ENCODE measurements around the gene FTCDNL1.
A peak's percentile ranks its signal among the peaks of the same experiment; 100 is the strongest.

Gene FTCDNL1

GRCh38 chr2:199850718-199851500 is at the start of gene FTCDNL1:
Gene FTCDNL1 (minus strand): TSS chr2:199851192. CDS start chr2:199848962, 2,230 bp downstream.
- DNase-seq (ENCODE audit: low spot score): peak; percentile 54

- no peak for DNase-seq (ENCODE audit: low spot score)
Measured at GRCh38 chr2:199896617-199897016, 45.6 kb upstream of the FTCDNL1 start.

DNA sequence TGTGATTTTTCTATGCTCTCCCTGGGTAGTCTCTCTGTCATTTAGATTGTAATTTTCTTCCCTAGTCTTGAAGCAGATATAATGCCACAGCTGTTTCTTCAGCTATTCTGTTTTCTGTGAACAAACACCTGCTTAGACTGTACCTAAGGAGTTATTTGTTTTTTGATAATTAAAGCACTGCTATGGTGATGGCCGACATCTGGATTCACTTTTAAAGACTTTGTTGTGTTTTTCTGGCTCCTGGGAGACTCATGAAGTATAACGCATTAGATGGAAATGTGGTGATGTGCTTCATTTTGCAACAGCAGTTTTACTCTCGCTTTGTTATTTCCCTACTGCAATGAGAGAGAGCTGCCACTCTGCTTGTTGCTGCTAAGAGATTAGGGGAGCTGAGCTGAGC is 44.4 kb upstream of the FTCDNL1 start:
- no peak for DNase-seq (ENCODE audit: low spot score)

GRCh38 chr2:199883474-199884212 is 32.7 kb upstream of the FTCDNL1 start:
- no peak for DNase-seq (ENCODE audit: low spot score)

DNA sequence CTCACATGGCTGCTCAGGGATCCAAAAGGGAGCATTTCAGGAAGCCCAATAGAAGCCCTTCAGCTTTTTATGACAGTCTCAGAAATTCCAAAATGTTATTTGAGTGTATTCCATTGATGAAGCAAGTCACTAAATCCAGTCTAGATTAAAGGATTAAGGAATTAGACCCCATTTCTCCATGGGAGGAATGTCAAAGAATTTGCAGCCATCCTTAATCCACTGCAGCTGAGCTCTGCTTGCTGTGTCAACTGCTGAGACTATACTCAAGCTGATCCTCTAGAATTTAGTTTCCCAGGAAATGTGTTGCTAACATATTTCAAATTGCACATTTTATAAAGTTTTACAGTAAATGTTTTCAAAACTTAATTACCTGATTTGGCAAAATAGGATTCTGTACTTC is 31.7 kb upstream of the FTCDNL1 start:
- DNase-seq (ENCODE audit: low spot score): no peak

DNA sequence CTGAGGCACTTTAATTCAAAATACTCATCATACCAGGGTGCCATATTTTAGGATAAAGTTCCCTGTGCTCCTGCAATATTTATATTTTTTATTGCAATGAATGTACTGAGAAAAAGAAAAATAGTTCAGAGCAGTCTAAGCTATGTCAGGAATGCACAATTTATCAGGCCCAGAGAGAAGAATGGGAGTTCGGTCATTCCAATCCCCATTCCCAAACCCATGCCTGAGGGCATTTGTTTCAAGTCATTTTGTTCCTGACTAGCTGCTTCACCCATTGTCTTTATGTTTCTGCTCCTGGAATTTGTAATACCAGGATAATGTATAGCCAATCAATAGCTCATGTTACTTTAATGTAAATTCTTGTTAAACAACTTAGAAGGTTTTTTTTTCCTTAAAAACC is 24.4 kb upstream of the FTCDNL1 start:
- no peak for DNase-seq (ENCODE audit: low spot score)

DNA sequence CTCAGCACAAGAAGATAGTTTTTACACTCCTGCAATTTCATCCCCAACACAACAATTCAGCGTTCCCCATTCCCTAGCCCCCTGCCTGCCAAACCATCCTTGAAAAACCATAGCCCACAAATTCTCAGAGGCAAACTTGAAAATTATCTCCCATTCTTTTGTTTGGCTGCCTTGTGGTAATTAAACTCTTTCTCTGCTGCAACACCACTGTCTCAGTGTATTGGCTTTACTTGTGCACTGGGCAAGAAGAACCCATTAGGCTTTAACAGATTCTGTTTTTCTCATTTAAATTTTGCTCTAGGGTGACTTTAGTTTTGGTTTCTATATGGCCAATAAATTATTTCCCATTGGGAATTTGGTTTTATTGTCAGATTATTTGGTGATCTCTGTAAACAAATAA is 23.2 kb upstream of the FTCDNL1 start:
- no peak for DNase-seq (ENCODE audit: low spot score)

GRCh38 chr2:199870581-199870980 is 19.6 kb upstream of the FTCDNL1 start:
- DNase-seq (ENCODE audit: low spot score): no peak

GRCh38 chr2:199869653-199870052 is 18.7 kb upstream of the FTCDNL1 start:
- DNase-seq (ENCODE audit: low spot score): no peak

- DNase-seq (ENCODE audit: low spot score): no peak
Measured at GRCh38 chr2:199869227-199869541, 18.2 kb upstream of the FTCDNL1 start.

DNA sequence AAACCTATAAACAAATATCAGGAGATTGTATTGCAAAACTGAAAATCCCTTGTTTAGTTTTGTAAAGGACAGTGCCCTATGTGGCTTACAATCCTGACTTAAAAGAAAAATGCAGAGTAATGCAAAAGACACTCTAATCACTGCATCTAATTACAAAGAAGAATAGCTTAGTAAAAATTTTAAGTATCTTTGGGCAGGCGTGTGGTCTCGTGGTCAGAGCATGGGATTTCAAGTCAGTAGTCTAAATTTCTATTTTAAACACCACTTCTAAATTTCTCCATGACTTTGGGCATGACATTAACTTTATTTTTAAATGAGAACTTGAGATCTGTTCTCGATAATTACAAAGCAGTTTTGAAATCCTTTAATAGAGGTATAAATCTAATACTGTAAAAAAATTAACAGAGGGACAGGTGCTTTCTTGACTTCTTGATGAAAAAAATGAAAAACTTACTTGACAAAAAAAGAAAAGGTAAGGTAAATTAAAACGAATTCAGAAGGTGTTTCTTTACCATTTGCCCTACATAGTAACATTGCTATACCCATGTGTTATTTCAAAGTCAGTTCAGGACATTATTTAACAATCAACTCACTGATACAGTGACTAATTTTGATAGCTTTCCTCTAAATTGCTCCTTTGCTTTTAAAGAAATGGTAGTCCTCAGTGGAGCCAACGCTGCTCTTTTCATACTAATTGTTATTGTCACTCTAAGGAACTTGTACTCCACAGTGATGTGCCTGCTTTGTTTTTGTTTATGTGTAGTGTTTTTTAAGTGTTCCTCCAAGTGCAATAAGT is 17.6 kb upstream of the FTCDNL1 start:
- no peak for DNase-seq (ENCODE audit: low spot score)

GRCh38 chr2:199865905-199866304 is 14.9 kb upstream of the FTCDNL1 start:
- no peak for DNase-seq (ENCODE audit: low spot score)

- no peak for DNase-seq (ENCODE audit: low spot score)
Measured at GRCh38 chr2:199862788-199863187, 11.8 kb upstream of the FTCDNL1 start.

DNA sequence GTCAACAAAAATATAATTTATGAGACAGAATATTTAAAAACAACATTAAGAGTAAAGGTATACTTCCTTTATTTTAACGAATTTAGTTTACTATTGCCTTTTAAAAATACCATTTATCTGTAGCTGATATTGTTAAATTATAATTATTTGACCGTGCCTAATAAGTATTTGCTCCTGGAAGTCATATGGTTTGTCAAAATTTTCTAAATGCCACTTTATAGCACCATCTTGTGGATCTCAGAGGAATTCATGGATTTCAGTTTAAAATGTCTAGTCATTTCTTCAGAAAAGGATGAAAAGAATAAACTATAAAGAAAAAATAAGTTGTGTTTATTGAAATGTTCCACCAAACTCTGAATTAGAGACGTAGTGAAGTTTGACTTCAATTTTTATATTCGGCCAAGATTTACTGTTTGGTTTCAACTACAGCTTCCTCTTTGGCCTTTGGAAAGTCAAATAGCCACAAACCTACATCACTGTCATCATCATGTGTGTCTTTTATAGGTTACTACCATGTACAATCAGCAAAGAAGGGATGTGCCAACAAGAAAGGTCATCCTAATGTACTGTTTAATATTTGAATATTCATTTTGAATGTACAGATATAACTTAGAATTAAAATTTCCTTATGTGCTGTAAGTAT is 10.3 kb upstream of the FTCDNL1 start:
- no peak for DNase-seq (ENCODE audit: low spot score)

DNA sequence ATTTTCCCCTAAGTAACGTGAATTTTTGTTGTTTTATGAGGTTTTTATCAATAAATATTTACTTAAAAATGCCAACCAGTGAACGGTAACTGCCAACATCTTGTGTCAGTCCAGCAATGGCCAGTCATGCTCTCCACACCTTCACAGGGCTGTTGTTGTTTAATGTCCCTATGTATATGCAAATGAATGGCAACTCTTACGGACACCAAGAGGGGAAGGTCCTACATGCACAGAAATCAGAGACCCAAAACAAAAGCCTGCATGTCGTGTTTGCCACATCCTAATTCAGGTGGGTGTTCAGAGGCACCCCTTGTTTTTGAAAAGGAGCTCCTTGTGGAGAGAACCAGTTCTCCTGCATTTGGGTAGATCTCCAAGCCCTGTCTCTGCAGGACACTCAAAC is 4.8 kb upstream of the FTCDNL1 start:
- no peak for DNase-seq (ENCODE audit: low spot score)

GRCh38 chr2:199851883-199852282 is 891 bp upstream of the FTCDNL1 start:
- no peak for DNase-seq (ENCODE audit: low spot score)

- DNase-seq (ENCODE audit: low spot score): no peak
Measured at GRCh38 chr2:199851501-199851810, 464 bp upstream of the FTCDNL1 start.

DNA sequence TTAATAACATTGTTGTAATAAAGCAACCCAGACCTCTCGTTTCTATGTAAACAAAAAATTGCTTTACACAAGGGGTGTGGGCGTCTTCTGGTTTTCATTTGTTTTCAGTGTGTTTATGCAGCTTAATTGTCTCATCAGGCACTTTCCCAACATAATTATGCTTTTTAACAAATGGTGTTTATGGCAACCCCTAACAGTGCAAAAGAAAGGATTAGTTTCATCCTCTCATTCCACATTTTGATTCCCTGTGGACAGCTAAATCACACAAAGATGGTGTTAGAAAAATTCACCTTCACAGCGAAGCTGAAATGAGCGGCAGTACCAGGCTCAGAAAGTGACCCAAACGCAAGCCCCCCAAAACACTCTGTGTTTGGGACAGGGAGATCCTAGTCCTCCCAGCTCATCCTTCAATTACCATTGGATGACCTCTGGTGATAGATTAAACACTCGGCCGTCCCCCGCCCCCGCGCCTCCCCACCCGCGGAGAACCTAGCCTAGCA is 724 bp downstream of the FTCDNL1 start:
- no peak for DNase-seq (ENCODE audit: low spot score)

GRCh38 chr2:199848389-199849130 is 2.4 kb downstream of the FTCDNL1 start:
- no peak for DNase-seq (ENCODE audit: low spot score)

DNA sequence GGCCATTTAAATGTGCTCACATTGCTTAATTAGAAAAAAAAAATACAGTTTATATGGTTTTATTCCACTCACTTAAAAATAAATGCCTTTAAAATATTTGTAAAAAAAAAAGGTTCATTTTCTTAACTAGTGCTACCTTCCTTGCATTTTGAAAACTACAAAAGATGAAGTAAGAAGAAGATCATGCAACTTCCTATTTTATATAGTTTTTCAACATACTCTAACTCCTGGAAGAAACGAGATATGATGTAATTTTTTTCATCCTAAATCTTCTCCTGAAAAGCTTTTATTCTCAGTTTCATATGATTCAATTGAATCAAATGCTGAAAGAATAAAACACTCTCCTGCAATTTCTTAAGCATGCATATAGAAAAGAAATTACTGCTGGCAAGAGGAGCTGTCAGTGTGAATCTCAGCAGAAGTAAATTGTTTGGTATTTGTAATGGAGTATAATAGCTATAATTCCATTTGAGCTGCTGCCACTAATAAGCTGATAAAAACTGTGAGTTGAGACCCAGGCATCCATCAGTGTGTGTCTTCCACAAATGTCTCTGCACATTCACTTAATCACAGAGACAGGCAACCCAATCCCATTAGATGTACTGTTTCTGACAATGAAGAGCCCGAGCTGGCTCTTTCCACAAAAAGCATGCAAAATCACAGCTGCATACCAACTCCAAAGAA is 3.7 kb downstream of the FTCDNL1 start:
- no peak for DNase-seq (ENCODE audit: low spot score)
